Measurements from ENCODE around the gene MAGEB17. TPM values are rescaled to one million over a fixed set of nuclear protein-coding genes. Genes with fewer than 3 reads are reported as not detected.

MAGEB17 gene
- total and polyA plus RNA-seq, 2 of the 8 experiments (the other 6 are each of a cell fraction or from before 2014, with no cell fraction given) = 0.48 to 1.1 TPM

DNA sequence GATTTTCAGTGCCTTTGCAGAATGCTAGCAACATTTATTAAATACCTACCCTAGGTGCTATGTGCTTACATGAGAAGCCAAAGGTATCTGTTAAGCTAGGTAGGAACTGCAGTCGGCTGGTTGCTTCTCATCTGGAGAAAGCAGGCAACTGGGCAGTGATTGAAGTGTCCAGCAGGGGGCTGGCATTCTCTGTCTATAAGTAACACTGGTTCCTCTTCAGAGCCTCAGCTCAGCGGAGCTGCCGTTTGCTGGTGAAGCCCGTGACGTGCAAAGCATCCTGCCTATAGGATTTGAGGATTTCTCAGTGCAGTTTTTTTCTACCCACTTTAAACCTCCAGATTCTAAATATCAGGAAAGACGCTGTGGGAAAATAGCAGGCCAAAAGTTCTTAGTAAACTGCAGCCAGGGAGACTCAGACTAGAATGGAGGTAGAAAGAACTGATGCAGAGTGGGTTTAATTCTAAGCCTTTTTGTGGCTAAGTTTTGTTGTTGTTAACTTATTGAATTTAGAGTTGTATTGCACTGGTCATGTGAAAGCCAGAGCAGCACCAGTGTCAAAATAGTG lies 44.0 kb upstream of the MAGEB17 start, which contains the start of gene GRPR (continued):
- TF ChIP-seq GABPA (IDR thresholded peaks at IDR 0.05; ENCODE audit: borderline replicate concordance, insufficient read depth, low read length) (no peak), EZH2 (IDR thresholded peaks at IDR 0.05; ENCODE audit: low read depth, low read length, severe bottlenecking) (no peak), HDAC2 (IDR thresholded peaks at IDR 0.05; ENCODE audit: borderline replicate concordance in 1 of 2, low read depth in 2 of 2, low read length in 2 of 2) (no peak), RAD21 (IDR thresholded peaks at IDR 0.05 in 1 of 2, conservative IDR thresholded peaks at IDR 0.05 in 1 of 2; ENCODE audit: low read depth in 2 of 2, low read length in 2 of 2) (peak; percentile 72 to 80), MAX (IDR thresholded peaks at IDR 0.05) (no peak), BRCA1 (IDR thresholded peaks at IDR 0.05; ENCODE audit: low read depth, low read length) (no peak), TBP (IDR thresholded peaks at IDR 0.05; ENCODE audit: low read depth, low read length) (0 out of 2 replicates have a peak, but pooled peaks have one; percentile 46), SIN3A (conservative IDR thresholded peaks at IDR 0.05 in 1 of 2, IDR thresholded peaks at IDR 0.05 in 1 of 2; ENCODE audit: low read depth in 1 of 2, low read length in 2 of 2) (0 out of 4 replicates have a peak, but pooled peaks of 1 of the 2 experiments have one; percentile 46), SP2 (IDR thresholded peaks at IDR 0.05; ENCODE audit: low read length) (no peak), PHF8 (conservative IDR thresholded peaks at IDR 0.05; ENCODE audit: low read depth, low read length) (no peak)
